ENCODE data around the gene ARHGAP4.
A peak's percentile ranks its signal among the peaks of the same experiment; 100 is the strongest.

ARHGAP4 gene

DNA sequence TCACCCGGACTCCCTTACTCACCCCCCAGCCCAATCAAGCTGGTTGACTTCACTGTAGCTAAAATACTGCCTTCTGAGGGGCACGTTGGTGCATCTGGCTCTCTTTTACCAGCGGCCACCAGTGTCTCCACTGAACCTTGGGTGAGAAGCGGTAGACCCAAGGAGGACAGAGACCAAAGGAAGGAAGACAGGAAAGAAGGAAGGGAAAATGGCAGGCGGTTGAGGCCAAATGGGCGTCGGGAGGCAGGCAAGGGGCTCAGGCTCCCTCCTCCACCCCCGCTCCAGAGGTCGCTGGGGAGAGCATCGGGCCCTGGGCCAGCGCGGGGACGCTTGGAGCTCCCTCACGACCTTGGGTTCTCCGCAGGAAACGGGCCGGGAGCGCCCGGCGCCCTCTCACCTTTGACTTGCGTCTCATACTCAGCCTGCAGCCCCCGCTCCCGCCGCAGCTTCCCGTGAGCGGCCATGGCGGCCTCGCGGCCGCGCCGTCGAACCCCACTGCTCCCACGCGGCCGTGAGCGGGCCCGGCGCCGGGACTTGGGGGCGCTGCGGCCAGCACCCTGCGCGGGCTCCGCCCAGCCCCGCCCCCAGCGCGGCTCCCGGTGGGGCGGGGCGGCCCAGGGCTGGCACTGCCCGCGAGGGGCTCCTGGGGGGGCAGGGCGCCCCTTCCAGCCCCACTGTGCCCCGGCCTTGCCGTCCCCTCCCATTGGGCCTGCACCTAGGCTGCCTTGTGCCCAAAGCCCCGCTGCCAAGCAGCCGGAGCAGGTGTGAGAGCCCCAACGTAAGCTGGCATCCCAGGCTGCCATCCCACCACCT, at the start of gene ARHGAP4:
TSS of gene ARHGAP4 (minus strand) at position 526 of the 813 bp plus-strand sequence. CDS start at position 464, 62 bp downstream.
- peak within 1 kb of the TSS; percentile 37 for H3K9ac ChIP-seq (ENCODE audit: low read depth, low read length)
- no peaks in the 10 kb centered on the region for H3K9me3 ChIP-seq (ENCODE audit: control insufficient read depth, insufficient read depth, low read length)
- no peaks in the 10 kb centered on the region for H3K27me3 ChIP-seq (ENCODE audit: control insufficient read depth, insufficient read depth, low read length)
- peak within 1 kb of the TSS; percentile 71 for H3K4me3 ChIP-seq (ENCODE audit: low read depth, low read length)
- peaks cover 14% of the 10 kb centered on the region for H3K36me3 ChIP-seq (ENCODE audit: control insufficient read depth, insufficient read depth, low read length)
- H3K4me1 ChIP-seq (ENCODE audit: control insufficient read depth, insufficient read depth, low read length) = no peaks in the 10 kb centered on the region

GRCh38 chrX:153974726-153975286, 48.7 kb upstream of the ARHGAP4 start:
- peaks cover 4% of the 10 kb centered on the region for H3K9me3 ChIP-seq (ENCODE audit: control insufficient read depth, insufficient read depth, low read length)
- H3K27me3 ChIP-seq (ENCODE audit: control insufficient read depth, insufficient read depth, low read length) = no peaks in the 10 kb centered on the region
- no peaks in the 10 kb centered on the region for H3K36me3 ChIP-seq (ENCODE audit: control insufficient read depth, insufficient read depth, low read length)
- no peak overlapping the region for H3K9ac ChIP-seq (ENCODE audit: low read depth, low read length)
- no peak overlapping the region for H3K4me3 ChIP-seq (ENCODE audit: low read depth, low read length)
- H3K4me1 ChIP-seq (ENCODE audit: control insufficient read depth, insufficient read depth, low read length) = no peaks in the 10 kb centered on the region

GRCh38 chrX:153974003-153974725, 48.1 kb upstream of the ARHGAP4 start:
- Histone ChIP-seq H3K4me3 (ENCODE audit: low read depth, low read length) (no peak overlapping the region), H3K9me3 (ENCODE audit: control insufficient read depth, insufficient read depth, low read length) (peaks cover 4% of the 10 kb centered on the region), H3K36me3 (ENCODE audit: control insufficient read depth, insufficient read depth, low read length) (no peaks in the 10 kb centered on the region), H3K4me1 (ENCODE audit: control insufficient read depth, insufficient read depth, low read length) (no peaks in the 10 kb centered on the region), H3K9ac (ENCODE audit: low read depth, low read length) (peak overlapping the region; percentile 74), H3K27me3 (ENCODE audit: control insufficient read depth, insufficient read depth, low read length) (no peaks in the 10 kb centered on the region)

DNA sequence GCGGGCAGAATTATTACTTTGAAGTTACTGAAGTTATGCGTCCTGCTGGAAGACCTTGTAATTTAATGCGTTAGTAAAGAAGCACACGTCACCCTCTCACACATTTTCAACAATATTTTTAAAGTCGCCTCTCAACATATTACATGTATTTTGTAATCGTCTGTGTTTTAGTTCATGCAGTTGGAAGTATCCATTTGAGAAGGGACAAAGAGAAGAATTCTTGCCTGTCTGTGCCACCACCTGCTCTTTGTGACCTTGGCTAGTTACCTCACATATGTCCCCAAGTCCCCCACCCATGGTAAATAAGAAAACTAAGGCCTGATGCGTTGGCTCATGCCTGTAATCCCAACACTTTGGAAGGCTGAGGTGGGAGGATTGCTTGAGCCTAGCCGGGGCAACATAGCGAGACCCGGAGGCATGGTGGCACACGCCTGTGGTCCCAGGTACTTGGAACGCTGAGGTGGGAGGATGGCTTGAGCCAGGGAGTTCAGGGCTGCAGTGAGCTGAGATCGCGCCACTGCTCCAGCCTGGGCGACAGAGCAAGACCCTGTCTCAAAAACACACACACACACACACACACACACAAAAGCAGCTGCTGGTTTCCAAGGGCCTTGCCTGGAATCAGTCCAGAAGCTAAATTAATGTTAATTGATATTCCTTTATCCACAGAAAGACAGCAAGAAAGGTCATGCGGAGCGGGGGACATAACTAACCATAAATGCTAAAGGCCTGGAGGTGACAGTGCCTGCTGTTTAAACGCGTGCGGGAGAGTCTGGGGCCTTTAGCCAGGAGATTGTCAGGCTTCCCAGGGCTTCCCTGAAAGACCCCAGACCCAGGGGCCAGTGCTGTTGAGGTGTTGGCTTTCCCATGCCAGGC, 47.3 kb upstream of the ARHGAP4 start:
- H3K36me3 ChIP-seq (ENCODE audit: control insufficient read depth, insufficient read depth, low read length) = no peaks in the 10 kb centered on the region
- peaks cover 6% of the 10 kb centered on the region for H3K9me3 ChIP-seq (ENCODE audit: control insufficient read depth, insufficient read depth, low read length)
- peak overlapping the region; percentile 74 for H3K9ac ChIP-seq (ENCODE audit: low read depth, low read length)
- H3K4me1 ChIP-seq (ENCODE audit: control insufficient read depth, insufficient read depth, low read length) = peaks cover 3% of the 10 kb centered on the region
- H3K27me3 ChIP-seq (ENCODE audit: control insufficient read depth, insufficient read depth, low read length) = no peaks in the 10 kb centered on the region
- H3K4me3 ChIP-seq (ENCODE audit: low read depth, low read length) = peak overlapping the region; percentile 48

- Histone ChIP-seq H3K9me3 (ENCODE audit: control insufficient read depth, insufficient read depth, low read length) (peaks cover 8% of the 10 kb centered on the region), H3K27me3 (ENCODE audit: control insufficient read depth, insufficient read depth, low read length) (no peaks in the 10 kb centered on the region), H3K9ac (ENCODE audit: low read depth, low read length) (peak within 1 kb of the TSS; percentile 98)
Observed at GRCh38 chrX:153972368-153973126, 46.5 kb upstream of the ARHGAP4 start, which contains the start of gene TMEM187. TSS of gene TMEM187 (plus strand) at chrX:153972754. CDS start at chrX:153982063, 9,309 bp downstream.

GRCh38 chrX:153971450-153972367, 45.6 kb upstream of the ARHGAP4 start, which contains the start of gene HCFC1:
TSS of gene HCFC1 (minus strand) at chrX:153971818. CDS start at chrX:153970840, 978 bp downstream.
- Histone ChIP-seq H3K36me3 (ENCODE audit: control insufficient read depth, insufficient read depth, low read length) (peaks cover 5% of the 10 kb centered on the region), H3K4me1 (ENCODE audit: control insufficient read depth, insufficient read depth, low read length) (peaks cover 3% of the 10 kb centered on the region), H3K27me3 (ENCODE audit: control insufficient read depth, insufficient read depth, low read length) (no peaks in the 10 kb centered on the region), H3K9ac (ENCODE audit: low read depth, low read length) (peak within 1 kb of the TSS; percentile 98), H3K9me3 (ENCODE audit: control insufficient read depth, insufficient read depth, low read length) (peaks cover 8% of the 10 kb centered on the region), H3K4me3 (ENCODE audit: low read depth, low read length) (peak within 1 kb of the TSS; percentile 95)

More at GRCh38 chrX:153972368-153973126, 46.5 kb upstream of the ARHGAP4 start, which contains the start of gene TMEM187:
- no peaks in the 10 kb centered on the region for H3K36me3 ChIP-seq (ENCODE audit: control insufficient read depth, insufficient read depth, low read length)
- H3K4me1 ChIP-seq (ENCODE audit: control insufficient read depth, insufficient read depth, low read length) = peaks cover 3% of the 10 kb centered on the region
- peak within 1 kb of the TSS; percentile 95 for H3K4me3 ChIP-seq (ENCODE audit: low read depth, low read length)

GRCh38 chrX:153971124-153971449, 45.0 kb upstream of the ARHGAP4 start:
- H3K4me3 ChIP-seq (ENCODE audit: low read depth, low read length) = peak overlapping the region; percentile 95

DNA sequence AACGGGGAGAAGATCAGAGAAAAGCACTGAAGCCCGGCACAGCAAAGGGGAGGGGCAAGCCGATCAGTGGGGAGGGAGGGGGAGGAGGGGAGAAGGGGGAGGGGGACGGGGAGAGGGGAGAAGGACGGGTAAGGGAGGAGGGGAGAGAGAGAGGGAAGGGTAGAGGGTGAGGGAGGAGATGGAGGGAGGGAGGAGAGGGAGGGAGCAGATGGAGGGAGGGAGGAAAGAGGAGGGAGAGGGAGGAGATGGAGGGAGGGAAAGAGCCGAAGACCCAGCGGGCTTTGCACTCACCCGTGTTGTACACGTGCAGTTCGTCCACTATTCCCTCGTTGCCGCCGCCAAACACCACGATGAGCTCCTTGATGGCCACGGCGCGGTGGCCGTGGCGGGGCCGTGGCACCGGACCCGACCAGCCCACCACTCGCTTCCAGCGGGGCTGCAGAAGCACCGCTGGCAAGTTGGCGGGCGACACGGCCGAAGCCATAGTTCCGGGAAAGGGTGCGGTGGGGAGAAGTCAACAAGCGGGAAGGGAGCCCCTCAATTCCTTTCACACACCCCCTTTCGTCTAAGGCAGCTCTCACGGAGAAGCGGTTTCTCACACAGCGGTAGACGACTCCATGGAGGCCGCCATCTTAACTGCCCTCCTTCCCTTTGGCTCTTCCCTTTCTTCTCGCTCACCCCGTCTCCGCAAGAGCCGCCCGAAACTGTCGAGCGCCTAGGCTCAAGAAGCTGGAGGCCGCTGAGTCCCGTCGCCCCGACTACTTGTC, 44.5 kb upstream of the ARHGAP4 start:
- peaks cover 5% of the 10 kb centered on the region for H3K36me3 ChIP-seq (ENCODE audit: control insufficient read depth, insufficient read depth, low read length)
- no peaks in the 10 kb centered on the region for H3K27me3 ChIP-seq (ENCODE audit: control insufficient read depth, insufficient read depth, low read length)
- H3K4me3 ChIP-seq (ENCODE audit: low read depth, low read length) = peak overlapping the region; percentile 95
- H3K9me3 ChIP-seq (ENCODE audit: control insufficient read depth, insufficient read depth, low read length) = peaks cover 8% of the 10 kb centered on the region
- H3K9ac ChIP-seq (ENCODE audit: low read depth, low read length) = peak overlapping the region; percentile 98
- peaks cover 3% of the 10 kb centered on the region for H3K4me1 ChIP-seq (ENCODE audit: control insufficient read depth, insufficient read depth, low read length)

More at GRCh38 chrX:153971124-153971449, 45.0 kb upstream of the ARHGAP4 start:
- Histone ChIP-seq H3K9ac (ENCODE audit: low read depth, low read length) (peak overlapping the region; percentile 98), H3K27me3 (ENCODE audit: control insufficient read depth, insufficient read depth, low read length) (no peaks in the 10 kb centered on the region), H3K36me3 (ENCODE audit: control insufficient read depth, insufficient read depth, low read length) (peaks cover 5% of the 10 kb centered on the region), H3K4me1 (ENCODE audit: control insufficient read depth, insufficient read depth, low read length) (peaks cover 3% of the 10 kb centered on the region), H3K9me3 (ENCODE audit: control insufficient read depth, insufficient read depth, low read length) (peaks cover 8% of the 10 kb centered on the region)

DNA sequence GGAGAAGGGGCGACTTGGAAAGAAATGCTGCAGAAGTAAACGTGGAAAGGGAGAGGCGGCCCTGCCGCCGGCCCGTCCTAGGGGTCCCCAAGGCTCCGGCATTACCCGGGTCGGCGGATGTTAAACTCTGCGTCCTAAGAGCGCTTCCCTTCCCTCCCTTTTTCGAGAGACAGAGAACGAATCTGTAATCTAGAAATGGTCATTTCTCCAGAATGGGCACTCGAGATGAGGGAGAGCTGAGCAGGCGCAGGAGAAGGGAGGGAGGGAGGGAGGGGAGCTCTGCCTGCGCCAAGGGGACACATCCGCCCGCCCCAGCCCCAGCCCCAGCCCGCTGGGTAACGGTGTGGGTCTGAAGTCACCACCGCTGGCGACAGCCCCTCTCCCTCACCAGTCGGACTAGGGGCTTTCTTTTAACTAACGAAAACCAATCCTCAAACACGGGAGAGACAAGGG, 43.9 kb upstream of the ARHGAP4 start:
- H3K4me1 ChIP-seq (ENCODE audit: control insufficient read depth, insufficient read depth, low read length) = peaks cover 3% of the 10 kb centered on the region
- H3K9ac ChIP-seq (ENCODE audit: low read depth, low read length) = peak overlapping the region; percentile 65
- H3K4me3 ChIP-seq (ENCODE audit: low read depth, low read length) = peak overlapping the region; percentile 95
- H3K27me3 ChIP-seq (ENCODE audit: control insufficient read depth, insufficient read depth, low read length) = no peaks in the 10 kb centered on the region
- H3K9me3 ChIP-seq (ENCODE audit: control insufficient read depth, insufficient read depth, low read length) = peaks cover 8% of the 10 kb centered on the region
- H3K36me3 ChIP-seq (ENCODE audit: control insufficient read depth, insufficient read depth, low read length) = peaks cover 5% of the 10 kb centered on the region

All from iPS-15b (cell line).